Activated gamma-delta T cell (primary cell): ENCODE measurements around the gene MUCL3.
"Not testable (repeated sequence)": the region's sequence is repeated elsewhere in the genome, so short reads cannot be mapped to it uniquely, and the experiment has no call there.

ENCODE experiments used
- DNase-seq: peaks from one replicate; lab custom pipeline; 2025; lab: John Stamatoyannopoulos, UW

The MUCL3 gene

DNA sequence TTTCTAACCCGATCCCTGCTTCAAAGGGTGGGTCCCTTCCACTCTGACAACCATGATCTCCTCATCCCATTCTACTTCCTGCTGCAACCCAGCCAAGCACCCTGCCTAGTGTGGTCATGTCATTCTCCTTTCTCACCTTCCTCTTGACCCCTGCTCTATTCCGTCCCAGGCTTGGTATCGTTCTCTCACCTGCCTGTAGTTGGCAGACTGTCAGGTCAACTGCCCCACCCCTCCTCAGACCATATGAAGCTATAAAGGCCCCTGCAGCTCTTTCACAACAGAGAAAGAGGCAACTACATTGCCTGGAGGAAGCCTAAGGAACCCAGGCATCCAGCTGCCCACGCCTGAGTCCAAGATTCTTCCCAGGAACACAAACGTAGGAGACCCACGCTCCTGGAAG lies 42.7 kb downstream of the MUCL3 start, which contains the start of gene MUC21:
MUC21 (plus strand) TSS at position 280 of the 400 bp plus-strand sequence. CDS start 241 bp downstream, outside the sequence.
- no peak for DNase-seq

DNA sequence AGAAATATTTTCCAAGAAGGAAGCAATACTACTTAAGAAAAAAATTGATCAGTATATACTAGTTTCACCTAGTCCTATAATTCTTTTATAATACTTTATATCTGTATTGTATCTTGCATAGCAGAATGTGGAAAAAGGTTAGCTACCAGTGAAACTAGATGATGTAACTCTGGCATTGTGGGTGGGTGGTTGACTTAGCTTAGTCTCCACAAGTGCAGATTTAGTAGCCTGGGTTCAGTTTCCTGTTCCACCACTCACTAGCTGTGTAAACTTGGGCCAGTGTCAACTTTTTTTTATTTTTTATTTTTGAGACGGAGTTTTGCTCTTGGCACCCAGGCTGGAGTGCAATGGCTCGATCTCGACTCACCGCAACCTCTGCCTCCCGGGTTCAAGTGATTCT lies 44.7 kb downstream of the MUCL3 start:
- DNase-seq: no peak

GRCh38 chr6:30987304-30987703 lies 46.5 kb downstream of the MUCL3 start:
- DNase-seq: no peak

- no peak for DNase-seq
Measured at GRCh38 chr6:30988209-30988825, 47.5 kb downstream of the MUCL3 start.

GRCh38 chr6:30990422-30991086 lies 49.8 kb downstream of the MUCL3 start:
- no peak for DNase-seq

DNA sequence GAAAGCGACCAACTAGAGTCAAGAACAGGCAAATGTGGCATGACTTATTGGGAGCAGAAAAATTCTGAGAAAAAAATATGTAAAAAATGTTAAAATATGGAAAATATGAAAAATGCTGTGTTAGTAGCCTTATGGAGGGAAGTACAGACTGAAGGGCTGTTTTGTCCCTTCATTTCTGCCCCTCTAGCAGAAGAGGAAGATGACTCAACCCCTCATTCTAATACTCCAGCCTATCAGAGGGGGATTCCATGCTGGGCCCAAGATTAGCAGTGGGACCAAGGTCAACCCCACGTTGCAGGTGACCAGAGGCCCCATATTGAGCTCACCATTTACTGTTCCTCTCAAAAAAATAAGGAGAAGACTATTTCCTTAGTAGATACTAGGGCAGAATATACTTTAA lies 51.1 kb downstream of the MUCL3 start:
- no peak for DNase-seq

DNA sequence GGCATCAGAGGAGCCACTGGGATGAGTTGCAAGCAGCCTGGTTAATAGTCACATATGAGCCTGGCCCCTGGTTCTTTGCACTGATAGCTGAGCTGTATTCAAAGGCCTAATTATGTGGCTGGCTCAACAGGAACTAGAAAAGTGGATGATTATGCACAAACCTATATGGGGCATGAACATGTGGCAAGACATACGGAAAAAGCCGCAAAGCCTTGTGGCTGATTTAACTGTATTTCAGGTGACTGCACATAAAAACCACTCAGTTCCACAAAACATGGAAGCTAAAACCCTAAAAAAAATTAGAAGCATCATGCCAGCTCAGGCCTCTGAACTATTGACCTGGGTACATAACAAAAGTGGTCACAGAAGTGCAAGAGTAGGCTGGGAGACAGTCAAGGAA lies 56.5 kb downstream of the MUCL3 start:
- no peak for DNase-seq

- DNase-seq: no peak
Measured at GRCh38 chr6:30998785-30999184, 58.0 kb downstream of the MUCL3 start.

DNA sequence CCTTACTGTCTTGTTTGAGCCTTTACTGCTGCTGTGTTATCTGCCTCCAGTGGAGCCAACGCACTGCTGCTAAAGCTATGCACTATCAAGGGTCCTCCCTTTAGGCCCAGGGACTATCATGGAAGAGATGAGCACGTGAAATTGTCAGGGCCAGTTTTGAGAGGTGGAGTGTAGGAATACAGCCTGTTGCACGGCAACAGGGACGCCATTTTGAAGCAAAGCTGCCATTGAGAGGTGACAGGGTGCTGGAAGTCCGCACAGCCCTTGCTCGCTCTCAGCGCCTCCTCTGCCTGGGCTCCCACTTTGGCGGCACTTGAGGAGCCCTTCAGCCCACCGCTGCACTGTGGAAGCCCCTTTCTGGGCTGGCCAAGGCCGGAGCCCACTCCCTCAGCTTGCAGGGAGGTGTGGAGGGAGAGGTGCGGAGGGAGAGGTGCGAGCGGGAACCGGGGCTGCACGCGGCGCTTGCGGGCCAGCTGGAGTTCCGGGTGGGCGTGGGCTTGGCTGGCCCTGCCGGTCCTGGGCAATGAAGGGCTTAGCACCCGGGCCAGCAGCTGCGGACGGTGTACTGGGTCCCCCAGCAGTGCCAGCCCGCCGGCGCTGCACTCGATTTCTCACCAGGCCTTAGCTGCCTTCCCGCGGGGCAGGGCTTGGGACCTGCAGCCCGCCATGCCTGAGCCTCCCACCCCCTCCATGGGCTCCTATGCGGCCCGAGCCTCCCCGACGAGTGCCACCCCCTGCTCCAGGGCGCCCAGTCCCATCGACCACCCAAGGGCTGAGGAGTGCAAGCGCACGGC lies 59.5 kb downstream of the MUCL3 start:
- DNase-seq: not testable (repeated sequence)

DNA sequence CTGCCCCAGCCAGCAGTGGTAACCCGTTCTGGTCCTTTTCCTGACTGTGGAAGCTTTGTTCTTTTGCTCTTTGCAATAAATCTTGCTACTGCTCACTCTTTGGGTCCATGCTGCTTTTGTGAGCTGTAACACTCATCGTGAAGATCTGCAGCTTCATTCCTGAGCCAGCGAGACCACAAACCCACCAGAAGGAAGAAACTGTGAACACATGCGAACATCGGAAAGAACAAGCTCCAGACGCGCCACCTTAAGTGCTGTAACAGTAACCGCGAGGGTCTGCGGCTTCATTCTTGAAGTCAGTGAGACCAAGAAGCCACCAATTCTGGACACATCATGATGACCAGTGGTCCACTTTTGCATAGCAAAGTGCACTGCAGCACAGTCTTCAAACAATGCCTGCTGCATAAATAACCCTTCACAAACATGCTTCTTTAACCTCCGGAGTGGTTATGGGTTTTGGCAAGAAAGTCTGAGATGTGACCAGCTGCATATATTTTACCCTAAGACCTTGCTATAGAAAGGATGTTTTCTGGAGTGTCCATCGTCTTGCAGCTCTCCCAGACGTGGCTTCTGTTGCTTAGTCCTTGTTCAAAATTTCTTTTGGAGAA lies 60.6 kb downstream of the MUCL3 start:
- no peak for DNase-seq

DNA sequence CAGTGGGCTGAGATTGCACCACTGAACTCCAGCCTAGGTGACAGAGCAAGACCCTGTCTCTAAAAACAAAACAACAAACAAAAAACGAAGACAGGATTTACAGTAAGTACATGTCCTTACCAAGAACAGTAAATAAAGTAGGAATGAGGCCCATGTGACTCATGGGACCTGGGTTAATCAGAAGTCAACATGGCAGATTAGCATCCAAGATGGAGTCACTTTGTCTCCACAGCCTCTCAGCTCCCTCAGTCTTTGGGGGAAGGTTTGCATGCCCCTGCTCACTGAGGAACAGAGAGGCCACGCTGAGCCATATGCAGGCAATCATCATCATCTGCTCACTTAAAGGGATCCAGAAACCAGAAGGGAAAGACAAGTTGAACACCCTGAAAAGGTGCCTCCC lies 61.7 kb downstream of the MUCL3 start:
- no peak for DNase-seq
